Measurements from ENCODE around the gene RBBP9.

DNA sequence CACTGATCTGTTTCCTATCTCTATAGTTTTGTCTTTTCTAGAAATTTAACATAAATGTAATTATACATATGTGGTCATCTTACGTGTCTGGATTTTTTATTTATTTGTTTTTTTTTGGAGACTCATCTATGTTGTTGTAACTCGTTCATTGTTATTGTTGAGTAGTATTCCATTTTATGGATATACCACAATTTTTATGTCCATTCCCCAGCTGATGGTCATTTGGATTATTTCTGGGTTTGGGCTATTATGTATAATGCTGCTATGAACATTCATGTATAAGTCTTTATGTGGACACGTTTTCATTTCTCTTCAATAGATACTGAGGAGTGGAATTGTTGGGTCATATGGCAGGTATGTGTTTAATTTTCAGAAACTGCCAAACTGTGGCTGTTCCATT, 40.4 kb downstream of the RBBP9 start:
- TF ChIP-seq EZH2 (IDR thresholded peaks at IDR 0.05; ENCODE audit: insufficient read depth, poor library complexity, severe bottlenecking) (no peak), EZH2phosphoT487 (IDR thresholded peaks at IDR 0.05; ENCODE audit: insufficient read depth, low read depth) (no peak)
